ENCODE results near the gene PRAMEF18. TPM values are rescaled to one million over a fixed set of nuclear protein-coding genes. Genes with fewer than 3 reads are reported as not detected.

The PRAMEF18 gene, protein sequence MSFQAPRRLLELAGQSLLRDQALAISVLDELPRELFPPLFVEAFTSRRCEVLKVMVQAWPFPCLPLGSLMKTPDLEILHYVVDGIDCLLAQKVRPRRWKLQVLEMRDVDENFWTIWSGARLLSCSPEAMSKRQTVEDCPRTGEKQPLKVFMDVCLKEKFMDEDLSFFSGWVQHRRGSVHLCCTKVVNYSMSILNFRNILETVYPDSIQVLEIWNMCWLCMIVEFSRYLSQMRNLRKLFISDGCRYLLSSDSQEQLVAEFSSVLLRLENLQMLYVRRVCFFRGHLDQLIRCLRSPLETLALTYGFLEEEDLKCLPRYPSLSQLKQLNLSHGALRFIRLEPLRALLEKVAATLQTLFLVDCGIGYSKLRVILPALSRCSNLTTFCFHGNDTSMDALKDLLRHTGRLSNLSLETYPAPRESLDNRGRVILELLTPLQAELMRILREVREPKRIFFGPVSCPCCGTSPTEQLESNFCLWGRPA
- total RNA-seq, result not detected in 2 replicates

DNA sequence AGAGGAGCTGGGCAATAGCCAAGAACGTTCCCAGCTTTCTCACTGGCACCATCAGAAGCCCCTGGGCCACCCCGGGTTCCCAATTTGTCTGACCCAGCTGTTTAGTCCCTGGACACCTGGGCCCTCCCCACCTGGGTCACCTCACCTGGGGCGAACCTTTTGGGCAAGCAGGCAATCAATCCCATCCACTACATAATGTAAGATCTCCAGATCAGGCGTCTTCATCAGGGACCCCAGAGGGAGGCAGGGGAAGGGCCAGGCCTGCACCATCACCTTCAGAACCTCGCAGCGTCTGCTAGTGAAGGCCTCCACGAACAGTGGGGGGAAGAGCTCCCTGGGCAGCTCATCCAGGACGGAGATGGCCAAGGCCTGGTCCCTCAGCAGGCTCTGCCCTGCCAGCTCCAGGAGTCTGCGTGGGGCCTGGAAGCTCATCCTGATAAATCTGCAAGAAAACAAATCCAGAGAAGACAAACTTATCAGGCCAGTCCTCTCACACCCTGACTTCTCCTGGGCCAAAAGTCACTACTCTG lies at the start of gene PRAMEF18:
Gene PRAMEF18, minus strand, starts transcription at position 480 of the 530 bp plus-strand sequence. Its CDS starts 48 bp downstream, at position 432.

DNA sequence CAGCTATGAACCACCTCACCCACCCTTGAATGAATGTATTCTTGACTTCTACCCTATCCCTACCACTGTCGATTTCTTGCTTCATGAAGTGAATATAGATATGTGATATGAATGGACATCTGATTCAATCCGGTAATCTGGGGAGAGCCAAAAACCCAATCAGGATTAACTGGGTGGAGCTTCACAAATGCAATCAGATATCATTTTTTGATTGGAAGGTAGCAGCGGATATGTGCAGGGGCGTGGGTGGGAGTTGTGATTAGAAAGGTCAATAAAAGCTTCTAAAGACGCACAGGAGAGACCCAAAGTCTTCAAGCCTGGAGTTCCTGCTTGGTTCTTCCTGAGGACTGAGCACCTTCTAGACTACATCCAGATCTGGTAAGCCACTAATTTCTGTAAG lies 27.9 kb upstream of the PRAMEF18 start, which contains the start of gene PRAMEF5:
Gene PRAMEF5, plus strand, starts transcription at position 301 of the 400 bp plus-strand sequence. CDS start 5,071 bp downstream, outside the sequence.

DNA sequence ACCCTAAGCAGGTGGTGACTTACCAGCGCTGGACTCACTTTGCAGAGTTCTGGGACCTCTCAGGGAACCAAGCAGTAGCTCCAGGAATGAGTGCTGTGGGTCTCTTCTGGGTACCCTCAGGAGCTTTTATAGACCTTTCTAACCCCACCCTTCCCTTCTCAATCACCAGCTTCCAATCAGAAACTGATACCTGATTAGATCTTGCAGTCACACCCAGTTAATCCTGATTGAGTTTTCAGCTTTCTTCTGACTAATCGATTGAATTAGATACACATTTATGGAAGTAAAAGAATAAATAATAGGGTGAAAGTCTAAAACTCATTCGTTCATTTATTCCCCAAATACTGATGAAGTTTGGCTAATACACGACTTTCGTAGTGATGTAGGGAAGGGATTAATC lies 24.6 kb downstream of the PRAMEF18 start, which contains the start of gene PRAMEF13:
Gene PRAMEF13, minus strand, starts transcription at position 101 of the 400 bp plus-strand sequence. CDS start 1,820 bp downstream, outside the sequence.

Other genes starting within 250 kb of the PRAMEF18 start
- not detected in 2 replicates for gene PRAMEF27, start 169.6 kb downstream of the PRAMEF18 start, total RNA-seq
- not detected in 2 replicates for gene HNRNPCL3, start 165.4 kb downstream of the PRAMEF18 start, total RNA-seq
- not detected in 2 replicates for gene PRAMEF25, start 155.4 kb downstream of the PRAMEF18 start, total RNA-seq
- gene HNRNPCL2, start 109.3 kb downstream of the PRAMEF18 start, total RNA-seq, result not detected in 2 replicates
- gene PRAMEF26, start 70.1 kb downstream of the PRAMEF18 start, total RNA-seq, result not detected in 2 replicates
- gene HNRNPCL4, start 60.5 kb downstream of the PRAMEF18 start, total RNA-seq, result not detected in 2 replicates
- gene PRAMEF9, start 54.3 kb downstream of the PRAMEF18 start, total RNA-seq, result not detected in 2 replicates
- gene PRAMEF13, start 24.7 kb downstream of the PRAMEF18 start, total RNA-seq, result not detected in 2 replicates
- not detected in 2 replicates for gene PRAMEF5, start 28.0 kb upstream of the PRAMEF18 start, total RNA-seq
- not detected in 2 replicates for gene PRAMEF8, start 59.0 kb upstream of the PRAMEF18 start, total RNA-seq
- not detected in 2 replicates for gene PRAMEF33, start 77.4 kb upstream of the PRAMEF18 start, total RNA-seq
- gene PRAMEF15, start 89.4 kb upstream of the PRAMEF18 start, total RNA-seq, result not detected in 2 replicates
- gene PRAMEF14, start 121.0 kb upstream of the PRAMEF18 start, total RNA-seq, result not detected in 2 replicates
- not detected in 2 replicates for gene PRAMEF19, start 145.8 kb upstream of the PRAMEF18 start, total RNA-seq
- not detected in 2 replicates for gene PRAMEF17, start 163.5 kb upstream of the PRAMEF18 start, total RNA-seq
- not detected in 2 replicates for gene PRAMEF20, start 184.3 kb upstream of the PRAMEF18 start, total RNA-seq